GM19035 (cell line): ENCODE measurements around the gene PRCP.
"Not testable (repeated sequence)": the region's sequence is repeated elsewhere in the genome, so short reads cannot be mapped to it uniquely, and the experiment has no call there.

ENCODE experiments used
- ATAC-seq: cut with Tn5 transposase; IDR thresholded peaks from one replicate; pipeline ENCODE4 v1.9.1; 2021; ENCODE audit not compliant: unreplicated experiment

The PRCP gene

DNA sequence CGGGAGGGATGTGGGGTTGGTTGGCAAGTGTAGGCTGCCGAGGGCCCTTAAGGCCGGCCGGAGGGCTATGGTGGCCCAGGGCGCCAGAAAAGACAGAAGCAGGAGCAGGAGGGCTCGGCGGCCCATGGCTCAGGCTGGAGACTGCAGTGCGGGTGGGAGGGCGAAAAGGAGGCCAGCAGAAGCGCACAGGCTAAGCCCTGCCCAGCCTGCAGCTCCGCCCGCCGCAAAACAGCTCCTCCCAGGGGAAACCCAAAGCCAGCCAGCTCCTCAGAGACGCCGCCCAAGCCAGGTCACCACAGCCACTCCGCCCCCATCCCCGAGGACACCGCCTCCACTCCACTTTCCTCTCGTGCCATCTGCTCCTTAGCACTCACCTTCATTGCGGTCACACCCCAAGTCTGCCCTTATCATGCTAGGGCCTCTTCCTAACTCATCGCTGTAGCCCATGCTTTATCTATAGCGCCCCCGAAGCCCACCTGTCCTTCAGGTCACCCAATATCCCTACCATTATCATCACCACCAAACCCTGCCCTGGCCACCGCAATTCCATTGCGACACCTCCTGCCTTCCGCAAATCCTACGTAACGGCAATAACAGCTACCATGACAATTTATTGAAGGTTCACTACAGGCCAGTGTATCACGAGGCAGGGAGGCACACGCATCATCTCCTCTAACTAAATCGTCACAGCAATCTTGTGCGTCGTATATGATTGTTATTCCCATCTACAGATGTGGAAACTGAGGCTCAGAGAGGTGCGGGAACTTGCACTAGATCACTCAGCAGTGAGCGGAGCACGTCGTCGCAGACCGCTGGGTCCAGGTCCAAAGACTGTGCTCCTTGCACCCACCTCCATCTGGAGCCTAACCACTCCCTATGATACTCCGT lies at the start of gene PRCP:
Gene PRCP, minus strand, starts transcription at position 154 of the 888 bp plus-strand sequence. Its CDS starts 28 bp downstream, at position 126.
- ATAC-seq, result peak; percentile 83

DNA sequence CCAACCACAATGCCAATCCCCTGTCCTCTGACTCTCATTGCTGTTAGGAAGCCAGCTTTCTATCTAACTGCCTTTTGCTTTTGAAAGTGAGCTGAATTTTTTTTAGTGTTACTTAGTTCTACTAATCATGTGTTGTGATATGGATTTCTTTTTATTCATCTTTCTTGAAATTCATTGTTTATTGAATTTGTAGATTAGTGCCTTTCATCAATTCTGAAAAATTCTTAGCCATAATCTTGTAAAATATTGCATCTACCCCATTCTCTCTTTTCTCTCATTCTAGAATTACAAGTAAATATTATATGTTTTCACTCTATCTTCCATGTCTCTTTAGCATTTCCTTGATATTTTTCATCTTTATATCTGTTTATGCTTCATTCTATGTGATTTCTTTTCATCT lies 49.1 kb upstream of the PRCP start:
- ATAC-seq, result no peak

DNA sequence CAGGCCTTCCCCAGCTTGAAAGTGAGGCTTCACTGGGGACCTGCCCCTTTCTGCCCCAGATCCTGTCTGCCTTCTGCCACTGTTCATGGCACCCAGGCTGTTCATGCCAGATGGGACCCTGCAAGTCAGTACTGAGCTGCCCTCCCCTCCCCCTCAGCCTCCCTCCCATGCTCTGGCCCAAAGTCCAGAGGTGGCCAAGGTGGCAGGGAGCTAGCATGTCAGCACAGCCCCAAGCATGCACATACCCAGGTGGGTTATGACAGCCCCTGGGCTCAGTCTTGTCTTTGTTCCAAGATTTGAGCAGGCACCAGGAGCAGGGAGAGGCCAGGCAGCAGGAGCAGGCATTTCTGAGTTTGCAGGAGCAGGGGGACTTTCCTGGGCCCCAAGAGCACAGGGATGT lies 45.5 kb upstream of the PRCP start:
- ATAC-seq, result no peak

DNA sequence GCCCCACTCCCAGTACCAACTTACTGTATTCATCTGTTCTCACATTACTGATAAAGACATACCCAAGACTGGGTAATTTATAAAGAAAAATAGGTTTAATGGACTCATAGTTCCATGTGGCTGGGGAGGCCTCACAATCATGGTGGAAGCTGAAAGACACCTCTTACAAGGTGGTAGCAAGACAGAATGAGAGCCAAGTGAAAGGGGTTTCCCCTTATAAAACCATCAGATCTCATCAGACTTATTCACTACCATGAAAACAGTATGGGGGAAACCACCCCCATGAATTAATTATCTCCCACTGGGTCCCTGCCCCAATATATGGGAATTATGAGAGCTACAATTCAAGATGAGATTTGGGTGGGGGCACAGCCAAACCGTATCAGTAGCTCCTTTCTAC lies 44.8 kb upstream of the PRCP start:
- ATAC-seq, result not testable (repeated sequence)

DNA sequence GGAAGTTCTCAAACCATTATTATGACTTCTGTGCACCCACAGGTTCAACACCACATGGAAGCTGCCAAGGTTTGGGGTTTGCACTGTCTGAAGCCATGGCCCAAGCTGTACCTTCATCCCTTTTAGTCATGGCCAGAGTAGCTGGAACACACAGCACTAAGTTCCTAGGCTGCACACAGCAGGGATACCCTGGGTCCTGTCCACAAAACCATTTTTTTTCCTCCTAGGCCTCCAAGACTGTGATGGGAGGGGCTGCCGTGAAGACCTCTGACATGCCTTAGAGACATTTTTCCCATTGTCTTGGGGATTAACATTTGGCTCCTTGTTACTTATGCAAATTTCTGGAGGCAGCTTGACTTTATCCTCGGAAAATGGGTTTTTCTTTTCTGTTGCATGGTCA lies 44.0 kb upstream of the PRCP start:
- ATAC-seq, result no peak

DNA sequence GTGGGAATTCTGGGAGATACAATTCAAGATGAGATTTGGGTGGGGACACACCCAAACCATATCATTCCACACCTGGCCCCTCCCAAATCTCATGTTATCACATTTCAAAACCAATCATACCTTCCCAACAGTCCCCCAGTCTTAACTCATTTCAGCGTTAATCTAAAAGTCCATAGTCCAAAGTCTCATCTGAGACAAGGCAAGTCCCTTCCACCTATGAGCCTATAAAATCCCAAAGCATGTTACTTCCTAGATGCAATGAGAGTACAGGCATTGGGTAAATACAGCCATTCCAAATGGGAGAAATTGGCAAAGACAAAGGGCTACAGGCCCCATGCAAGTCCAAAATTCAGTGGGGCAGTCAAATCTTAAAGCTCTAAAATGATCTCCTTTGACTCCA lies 43.2 kb upstream of the PRCP start:
- not testable (repeated sequence) for ATAC-seq

DNA sequence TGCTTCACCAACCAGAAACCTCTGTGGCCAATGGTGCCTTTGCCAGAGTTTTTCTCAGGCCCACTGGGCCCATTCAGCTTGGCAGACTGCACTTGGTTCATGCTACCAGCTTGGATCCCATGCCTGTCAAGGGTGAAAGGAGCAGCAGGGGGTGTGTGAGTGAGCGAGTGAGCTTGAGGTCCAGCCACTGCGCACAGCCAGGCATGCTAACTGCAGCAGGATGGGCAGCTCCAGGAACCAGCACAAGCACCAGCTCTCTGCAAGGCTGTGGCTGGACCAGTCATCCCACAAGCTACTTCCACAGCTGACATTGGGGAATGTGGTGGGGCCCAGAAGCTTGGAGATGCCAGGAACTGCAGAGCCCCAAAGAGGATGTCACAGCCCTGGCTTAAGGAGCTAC lies 42.1 kb upstream of the PRCP start:
- no peak for ATAC-seq

DNA sequence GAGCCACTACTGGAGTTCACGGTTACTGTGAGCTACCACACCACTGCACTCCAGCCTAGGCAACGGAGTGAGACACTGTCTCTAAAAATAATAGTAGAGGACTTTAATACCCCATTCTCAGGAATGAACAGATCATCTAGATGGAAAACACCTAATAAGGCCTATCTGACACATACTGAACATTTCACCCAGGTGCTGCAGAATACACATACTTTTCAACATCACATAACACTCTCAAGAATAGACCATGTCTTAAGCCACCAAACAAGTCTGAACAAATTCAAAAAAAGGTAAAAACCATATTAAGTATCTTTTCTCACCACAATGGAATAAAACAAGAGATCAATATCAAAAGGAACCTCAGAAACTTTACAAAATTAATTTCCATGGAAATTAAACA lies 39.2 kb upstream of the PRCP start:
- ATAC-seq, result no peak

DNA sequence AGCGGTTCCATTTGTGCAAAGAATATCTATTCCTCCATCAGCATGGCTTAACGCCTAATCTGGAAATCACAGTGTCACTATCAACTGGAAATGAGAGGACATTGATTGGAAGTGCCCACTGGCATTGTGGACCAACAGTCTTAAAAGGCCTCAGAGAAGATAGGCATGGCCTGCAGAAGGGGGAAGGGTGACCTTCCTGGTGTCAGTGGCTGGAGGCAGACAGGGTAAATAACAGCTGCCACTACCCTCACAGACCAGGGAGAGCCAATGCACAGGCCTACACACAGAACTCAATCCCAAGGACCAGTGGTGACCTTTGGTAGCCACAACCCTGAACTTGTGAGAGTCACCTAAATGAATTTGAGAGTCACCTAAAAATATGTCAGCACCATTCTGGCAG lies 37.3 kb upstream of the PRCP start:
- no peak for ATAC-seq

DNA sequence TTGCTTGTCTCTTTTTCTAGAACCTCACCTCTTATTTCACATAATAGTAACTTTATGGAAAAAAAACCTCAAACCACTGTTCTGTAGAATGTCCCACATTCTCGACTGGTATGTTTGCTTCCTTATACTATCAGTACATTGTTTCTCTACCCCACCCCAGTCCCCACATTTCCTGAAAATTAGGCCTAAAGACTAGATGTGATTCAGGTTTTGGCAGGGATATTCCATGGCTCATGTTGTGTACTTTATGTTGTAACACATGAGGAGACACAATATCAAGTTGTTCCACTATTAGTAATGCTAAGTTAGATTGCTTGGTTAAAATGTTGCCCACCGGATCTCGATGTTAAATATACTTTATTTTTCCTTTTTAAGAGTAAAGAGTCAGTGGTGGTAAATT lies 36.0 kb upstream of the PRCP start:
- no peak for ATAC-seq

DNA sequence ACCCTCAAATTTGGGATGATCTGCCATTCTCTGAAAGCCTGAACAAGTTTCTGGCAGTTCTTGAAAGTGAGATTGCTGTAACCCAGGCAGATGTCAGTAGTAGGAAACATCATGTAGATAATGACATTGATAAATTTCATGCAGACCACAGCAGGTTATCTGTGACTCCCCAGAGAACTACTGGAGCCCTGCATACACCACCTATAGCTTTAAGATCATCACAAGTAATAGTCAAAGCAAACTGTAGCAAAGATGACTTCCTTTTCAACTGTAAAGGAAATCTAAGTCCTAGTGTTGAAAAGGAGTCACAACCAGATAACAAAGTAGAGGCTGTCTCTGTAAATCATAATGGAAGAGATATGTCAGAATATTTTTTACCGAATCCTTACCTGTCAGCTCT lies 32.3 kb upstream of the PRCP start:
- ATAC-seq, result no peak

DNA sequence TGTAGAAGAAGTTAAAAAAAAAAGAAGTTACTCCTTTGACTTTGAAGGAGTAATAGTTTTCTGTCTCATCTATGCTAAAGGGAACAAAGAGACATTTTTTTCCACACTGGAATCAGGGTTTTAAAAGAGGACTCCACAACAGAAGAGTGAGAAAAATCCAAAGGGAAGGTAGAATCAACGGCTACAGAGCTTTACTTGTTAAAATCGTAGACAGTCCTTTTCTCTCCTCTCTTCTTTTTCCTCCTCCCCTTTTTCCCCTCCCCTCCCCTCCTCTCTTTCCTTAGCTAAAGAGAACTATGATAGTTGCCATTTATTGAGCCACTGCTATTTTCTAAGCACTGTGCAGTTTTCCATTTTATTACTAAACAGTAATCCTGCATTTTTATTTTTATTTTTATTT lies 30.5 kb upstream of the PRCP start:
- no peak for ATAC-seq

DNA sequence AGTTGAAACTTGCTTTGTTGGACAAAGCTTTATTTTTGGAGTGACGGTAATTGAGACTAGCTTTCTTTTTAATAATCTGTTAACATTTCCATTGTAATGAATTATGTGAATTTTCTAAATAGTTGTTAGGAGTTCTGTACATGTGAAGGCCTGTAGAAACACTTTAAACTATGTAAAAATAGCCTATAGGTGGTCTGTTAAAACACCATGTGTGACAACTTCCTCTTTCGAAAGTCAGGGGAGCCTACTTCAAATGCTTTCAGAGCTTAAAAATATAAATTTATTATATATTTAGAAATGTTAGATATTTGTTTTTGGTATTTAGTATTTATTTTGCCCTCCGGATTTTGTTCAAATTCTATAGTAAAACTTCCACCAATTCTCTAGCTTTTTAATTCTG lies 30.0 kb upstream of the PRCP start:
- peak; percentile 43 for ATAC-seq

DNA sequence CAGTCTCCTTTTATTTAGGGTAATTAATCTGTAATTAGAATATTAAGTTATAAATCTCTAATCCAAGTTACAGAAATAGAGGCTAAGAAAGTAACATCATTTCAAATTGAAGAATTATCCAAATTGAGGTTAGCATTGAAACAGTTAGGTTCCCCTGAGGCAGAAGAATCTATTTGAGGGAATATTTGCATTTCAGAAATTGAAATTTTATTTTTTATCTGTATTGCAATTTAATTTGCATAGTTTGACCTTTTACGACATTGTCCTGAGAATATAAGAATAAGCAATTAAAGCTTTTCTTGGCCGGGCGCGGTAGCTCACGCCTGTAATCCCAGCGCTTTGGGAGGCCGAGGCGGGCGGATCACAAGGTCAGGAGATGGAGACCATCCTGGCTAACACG lies 28.9 kb upstream of the PRCP start:
- no peak for ATAC-seq

DNA sequence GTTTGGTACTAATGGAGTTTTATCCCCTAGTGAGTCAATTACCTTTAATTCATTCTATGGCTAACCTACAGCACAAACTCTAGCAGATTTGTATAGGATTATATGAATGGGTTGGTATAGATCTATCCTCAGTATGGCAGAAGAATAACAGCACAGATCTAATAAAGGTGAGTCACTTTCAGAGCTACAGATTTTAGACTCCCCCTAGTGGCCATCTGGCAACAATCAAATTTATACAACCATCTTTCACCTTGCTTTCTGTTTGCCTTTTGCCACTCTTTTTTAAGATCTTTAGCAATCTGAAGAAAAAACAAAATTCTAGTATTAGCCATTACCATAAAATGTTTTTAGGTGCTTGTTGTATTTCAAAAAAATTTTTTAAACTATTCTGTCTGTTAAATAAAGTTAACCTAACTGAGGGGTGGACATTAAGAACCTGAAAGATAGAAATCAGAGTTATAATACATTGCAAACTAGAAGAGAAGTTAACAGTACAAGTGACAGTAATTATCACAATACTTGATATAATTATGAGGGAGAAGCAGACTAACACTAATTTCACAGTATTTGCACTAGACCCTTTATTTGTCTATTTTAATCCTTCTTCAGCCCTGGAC lies 27.1 kb upstream of the PRCP start:
- ATAC-seq, result peak; percentile 73

DNA sequence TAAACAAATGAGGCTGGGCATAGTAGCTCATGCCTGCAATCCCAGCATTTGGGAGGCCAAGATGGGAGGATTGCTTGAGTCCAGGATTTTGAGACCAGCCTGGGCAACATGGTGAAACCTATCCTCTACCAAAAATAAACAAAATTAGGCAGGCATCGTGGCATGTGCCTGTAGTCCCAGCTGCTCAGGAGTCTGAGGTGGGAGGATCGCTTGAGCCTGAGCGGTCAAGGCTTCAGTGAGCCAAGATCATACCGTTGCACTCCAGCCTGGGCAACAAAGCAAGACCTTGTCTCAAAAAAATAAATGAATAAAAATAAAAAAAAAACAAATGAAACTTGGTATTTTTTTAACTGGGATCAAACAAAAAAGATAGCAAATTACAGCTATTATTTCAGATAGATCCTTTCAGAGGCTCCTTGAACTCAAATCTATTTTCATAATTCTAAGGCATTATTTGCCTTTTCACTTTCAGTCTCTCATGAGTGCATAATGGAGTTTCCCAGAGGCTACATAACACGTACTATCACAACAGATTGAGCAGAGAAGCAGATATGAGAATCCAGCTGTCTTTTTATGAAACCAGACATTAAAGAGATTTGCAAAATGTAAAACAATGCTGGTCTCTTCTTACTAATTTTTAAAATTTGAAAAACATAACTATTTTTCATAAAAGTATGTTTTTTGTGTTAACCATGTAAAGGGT lies 24.4 kb upstream of the PRCP start:
- ATAC-seq, result no peak

DNA sequence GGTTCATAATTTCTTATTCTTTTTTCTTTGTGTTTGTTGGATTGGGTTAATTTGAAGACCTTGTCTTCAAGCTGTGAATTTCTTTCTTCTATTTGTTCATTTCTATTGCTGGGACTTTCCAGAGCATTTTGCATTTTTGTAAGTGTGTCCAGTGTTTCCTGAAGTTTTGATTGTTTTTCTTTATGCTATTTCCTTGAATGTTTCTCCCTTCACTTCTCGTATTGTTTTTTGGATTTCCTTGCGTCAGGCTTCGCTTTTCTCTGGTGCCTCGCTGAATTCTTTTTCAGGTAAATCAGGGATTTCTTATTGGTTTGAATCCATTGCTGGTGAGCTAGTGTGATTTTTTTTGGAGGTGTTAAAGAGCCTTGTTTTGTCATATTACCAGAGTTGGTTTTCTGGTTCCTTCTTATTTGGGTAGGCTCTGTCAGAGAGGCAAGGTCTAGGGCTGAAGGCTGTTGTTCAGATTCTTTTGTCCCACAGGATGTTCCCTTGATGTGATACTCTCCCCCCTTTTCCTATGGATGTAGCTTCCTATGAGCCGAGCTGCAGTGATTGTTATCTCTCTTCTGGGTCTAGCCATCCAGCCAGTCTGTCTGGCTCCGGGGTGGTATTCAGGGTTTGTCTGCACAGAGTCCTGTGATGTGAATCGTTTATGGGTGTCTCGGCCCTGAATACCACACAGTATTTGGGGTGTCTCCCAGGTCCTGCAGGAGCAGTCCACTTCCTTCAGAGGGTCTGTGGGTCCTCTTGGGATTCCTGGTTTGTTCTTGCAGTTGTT lies 22.4 kb upstream of the PRCP start:
- not testable (repeated sequence) for ATAC-seq

DNA sequence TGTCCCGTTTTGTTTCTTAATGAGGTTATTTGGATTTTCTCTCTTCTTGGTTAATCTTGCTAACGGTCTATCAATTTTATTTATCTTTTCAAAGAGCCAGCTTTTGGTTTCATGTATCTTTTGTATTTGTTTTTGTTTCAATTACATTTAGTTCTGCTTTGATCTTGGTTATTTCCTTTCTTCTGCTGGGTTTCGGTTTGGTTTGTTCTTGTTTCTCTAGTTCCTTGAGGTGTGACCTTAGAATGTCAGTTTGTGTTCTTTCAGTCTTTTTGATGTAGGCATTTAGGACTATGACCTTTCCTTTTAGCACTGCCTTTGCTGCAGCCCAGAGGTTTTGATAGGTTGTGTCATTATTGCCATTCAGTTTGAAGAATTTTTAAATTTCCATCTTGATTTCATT lies 20.0 kb upstream of the PRCP start:
- ATAC-seq, result not testable (repeated sequence)

DNA sequence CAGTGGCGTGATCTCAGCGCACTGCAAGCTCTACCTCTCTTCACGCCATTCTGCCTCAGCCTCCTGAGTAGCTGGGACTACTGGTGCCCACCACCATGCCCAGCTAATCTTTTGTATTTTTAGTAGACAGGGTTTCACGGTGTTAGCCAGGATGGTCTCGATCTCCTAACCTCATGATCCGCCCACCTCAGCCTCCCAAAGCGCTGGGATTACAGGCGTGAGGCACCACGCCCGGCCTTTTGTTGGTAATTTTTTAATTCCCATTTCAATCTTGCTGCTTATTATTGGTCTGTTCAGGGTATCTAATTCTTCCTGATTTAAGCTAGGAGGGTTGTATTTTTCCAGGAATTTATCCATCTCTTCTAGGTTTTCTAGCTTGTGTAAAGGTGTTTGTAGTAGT lies 19.6 kb upstream of the PRCP start:
- not testable (repeated sequence) for ATAC-seq

DNA sequence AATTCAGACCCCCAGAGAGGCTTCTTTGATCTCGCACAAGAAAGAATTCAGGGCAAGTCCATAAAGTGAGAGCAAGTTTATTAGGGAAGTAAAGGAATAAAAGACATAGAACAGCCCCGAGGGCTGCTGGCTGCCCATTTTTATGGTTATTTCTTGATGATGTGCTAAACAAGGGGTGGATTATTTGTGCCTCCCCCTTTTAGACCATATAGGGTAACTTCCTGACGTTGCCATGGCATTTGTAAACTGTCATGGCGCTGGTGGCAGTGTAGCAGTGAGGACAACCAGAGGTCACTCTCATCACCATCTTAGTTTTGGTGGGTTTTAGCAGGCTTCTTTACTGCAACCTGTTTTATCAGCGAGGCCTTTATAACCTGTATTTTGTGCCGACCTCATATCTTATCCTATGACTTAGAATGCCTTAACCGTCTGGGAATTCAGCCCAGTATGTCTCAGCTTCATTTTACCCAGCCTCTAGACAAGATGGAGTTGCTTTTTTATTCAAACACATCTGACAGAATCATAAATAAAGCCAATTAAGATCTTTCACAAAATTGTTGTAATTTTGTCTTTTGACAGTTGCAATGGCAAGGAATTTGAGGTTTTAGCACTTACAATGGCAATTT lies 8.9 kb upstream of the PRCP start:
- no peak for ATAC-seq

DNA sequence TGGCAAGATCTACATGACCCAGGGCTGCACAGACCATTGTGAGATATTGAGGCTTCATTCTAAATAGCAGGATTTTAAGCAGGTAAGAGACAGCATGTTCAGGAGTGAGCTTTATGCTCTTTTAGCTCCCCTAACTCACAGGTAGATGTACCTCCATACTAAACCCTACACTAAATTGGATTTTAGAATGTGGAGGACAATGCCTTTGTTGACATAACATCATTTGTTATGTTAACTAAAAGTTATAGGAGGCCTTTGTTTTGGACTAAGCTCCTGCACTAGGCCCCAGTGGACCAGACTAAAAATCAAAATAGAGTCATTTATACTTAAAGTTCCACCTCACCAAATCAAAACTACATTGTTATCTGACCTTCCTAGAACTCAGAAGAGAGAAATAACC lies 8.1 kb upstream of the PRCP start:
- ATAC-seq, result no peak
